Stomach (tissue), 4 donors: ENCODE results near the gene IGF1R.

Experiments used
- CTCF ChIP-seq, 7 experiments: fragments of 450-650 bp in 4 of 7; fragments of 200-600 bp in 3 of 7; sonication (generic) in 3 of 7; IDR thresholded peaks; one replicate each; pipeline ENCODE4 v1.5.1; 2016 to 2019; ENCODE audit warnings: antibody characterized with exemption in 7 of 7, control low read depth in 2 of 7, mild to moderate bottlenecking in 1 of 7
- EP300 ChIP-seq: sonication (generic); formaldehyde crosslinking; IDR thresholded peaks from one replicate; pipeline ENCODE4 v1.6.1; 2017; ENCODE audit warnings: antibody characterized with exemption

DNA sequence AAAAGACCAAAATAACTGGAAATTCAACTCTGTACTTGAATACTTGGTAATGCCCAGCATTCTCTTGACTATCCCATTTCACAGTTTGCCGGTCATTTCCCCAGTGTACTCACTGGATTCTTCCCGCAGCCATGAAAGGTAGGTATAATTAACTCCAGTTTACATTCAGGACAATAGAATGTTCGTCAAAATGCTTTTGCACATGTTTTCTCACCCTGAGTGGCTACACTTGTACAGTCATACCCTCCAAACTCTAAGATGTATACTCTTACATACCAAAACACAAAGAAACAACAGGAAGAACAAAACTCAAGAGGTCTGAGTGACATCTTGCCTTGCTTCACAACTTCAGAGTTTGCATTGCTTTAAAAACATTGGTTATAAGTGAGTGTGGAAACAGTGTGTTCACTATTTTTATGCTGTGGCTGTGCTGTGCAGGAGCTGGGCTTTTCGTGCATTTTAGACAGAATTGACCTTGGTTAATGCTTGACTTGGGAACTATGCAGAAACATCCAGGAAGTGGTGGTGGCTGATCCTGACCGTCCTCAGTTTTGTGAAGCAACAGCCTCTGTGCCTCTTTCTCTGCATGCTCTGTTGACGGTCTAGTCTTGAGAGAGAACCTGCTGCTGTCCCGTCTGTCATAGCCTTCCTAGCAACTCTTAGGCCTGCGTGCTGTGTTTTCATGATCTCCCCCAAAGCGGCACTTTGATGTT lies 90.5 kb downstream of the IGF1R start:
- TF ChIP-seq CTCF (IDR thresholded peaks at IDR 0.05): no peak
- no peak for TF ChIP-seq EP300
